Spleen (tissue), 7 donors: ENCODE results near the gene AAR2.

Experiments
- POLR2A ChIP-seq, 3 donors: fragments of 450-650 bp; IDR thresholded peaks; one replicate each; pipeline ENCODE4 v1.5.1; 2017; ENCODE audit warnings: antibody characterized with exemption in 3 of 3, mild to moderate bottlenecking in 1 of 3
- TF ChIP-seq, protein P1 (sequence below), 11 experiments: fragments of 200-600 bp in 7 of 11; fragments of 450-650 bp in 4 of 11; sonication (generic) in 4 of 11; IDR thresholded peaks in 8 of 11; conservative IDR thresholded peaks in 3 of 11; 1 replicate in 7 of 11; 2 replicates in 4 of 11; pipeline versions ENCODE4 v1.4.0 to v1.8.0; 2016 to 2021; ENCODE audit warnings: antibody characterized with exemption in 11 of 11, inconsistent platforms in 4 of 11, mild to moderate bottlenecking in 1 of 11
- donor health status: DM: no; HTN: no; CAD: no; lungs with moderate emphysema.
- donor health status: DM: no; HTN: no; CAD: no.
- donor health status: DM: no; HTN: no; CAD: no.

DNA sequence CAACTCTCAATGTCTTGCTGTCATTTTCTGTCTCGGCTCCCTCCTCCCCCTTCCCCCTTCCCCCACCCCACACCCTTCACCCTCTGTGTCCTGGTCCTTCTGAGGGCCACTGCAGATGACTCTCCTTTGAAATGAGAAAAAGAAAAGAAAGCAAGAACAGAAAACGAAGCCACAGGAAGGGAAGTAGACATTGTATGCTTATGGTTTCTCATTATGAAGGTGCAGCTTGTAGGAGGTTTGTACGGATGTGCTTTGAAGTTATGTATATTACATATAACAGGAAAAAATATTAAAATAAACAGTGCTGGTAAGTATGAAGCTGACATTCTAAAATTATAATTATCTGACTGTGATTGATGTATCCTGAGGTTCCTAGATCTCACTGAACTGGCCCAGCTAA lies 6.3 kb upstream of the AAR2 start:
- TF ChIP-seq POLR2A (IDR thresholded peaks at IDR 0.05), result no peak
- TF ChIP-seq, protein P1, sequence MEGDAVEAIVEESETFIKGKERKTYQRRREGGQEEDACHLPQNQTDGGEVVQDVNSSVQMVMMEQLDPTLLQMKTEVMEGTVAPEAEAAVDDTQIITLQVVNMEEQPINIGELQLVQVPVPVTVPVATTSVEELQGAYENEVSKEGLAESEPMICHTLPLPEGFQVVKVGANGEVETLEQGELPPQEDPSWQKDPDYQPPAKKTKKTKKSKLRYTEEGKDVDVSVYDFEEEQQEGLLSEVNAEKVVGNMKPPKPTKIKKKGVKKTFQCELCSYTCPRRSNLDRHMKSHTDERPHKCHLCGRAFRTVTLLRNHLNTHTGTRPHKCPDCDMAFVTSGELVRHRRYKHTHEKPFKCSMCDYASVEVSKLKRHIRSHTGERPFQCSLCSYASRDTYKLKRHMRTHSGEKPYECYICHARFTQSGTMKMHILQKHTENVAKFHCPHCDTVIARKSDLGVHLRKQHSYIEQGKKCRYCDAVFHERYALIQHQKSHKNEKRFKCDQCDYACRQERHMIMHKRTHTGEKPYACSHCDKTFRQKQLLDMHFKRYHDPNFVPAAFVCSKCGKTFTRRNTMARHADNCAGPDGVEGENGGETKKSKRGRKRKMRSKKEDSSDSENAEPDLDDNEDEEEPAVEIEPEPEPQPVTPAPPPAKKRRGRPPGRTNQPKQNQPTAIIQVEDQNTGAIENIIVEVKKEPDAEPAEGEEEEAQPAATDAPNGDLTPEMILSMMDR (IDR thresholded peaks at IDR 0.05 in 8 of 11, conservative IDR thresholded peaks at IDR 0.05 in 3 of 11), result no peak
